H1 (cell line): Measurements from ENCODE around the gene FAHD1. TPM values are rescaled to one million over a fixed set of nuclear protein-coding genes. Genes with fewer than 3 reads are reported as not detected.

ENCODE experiments used
- CTCF ChIA-PET: fragments of 300-600 bp; sonication (Branson Sonifier 250); formaldehyde crosslinking; loops from one replicate; lab custom pipeline; 2021; ENCODE audit not compliant: partially characterized antibody; lab: Charles Lee
- POLR2A ChIA-PET: fragments of 300-600 bp; sonication (Branson Sonifier 250); formaldehyde crosslinking; loops from one replicate; lab custom pipeline; 2021; ENCODE audit warnings: inconsistent platforms; ENCODE audit not compliant: partially characterized antibody; lab: Charles Lee
- DNase-seq, 2 experiments: peaks; one replicate each; pipeline versions ENCODE4 v3.0.0 to v3.0.0-alpha.2; 2010 to 2022; ENCODE audit warnings: low spot score in 2 of 2, low read depth in 1 of 2, mixed read lengths in 1 of 2
- FAIRE-seq: peaks from 2 replicates; lab custom pipeline; 2011; peaks lifted over from hg19 to GRCh38; lab: Jason Lieb, UNC
- H2AFZ ChIP-seq: 2 replicates; pipeline ENCODE4 v1.8.1; 2012; ENCODE audit warnings: low read length, inconsistent platforms
- H2AK5ac ChIP-seq: 2 replicates; pipeline ENCODE4 v1.6.1; 2013; ENCODE audit warnings: low read depth, low read length
- H2BK120ac ChIP-seq: replicated peaks from 2 replicates; pipeline ENCODE3; 2013; ENCODE audit warnings: low read depth, low read length, inconsistent platforms
- H2BK12ac ChIP-seq: 2 replicates; pipeline ENCODE4 v1.6.1; 2013; ENCODE audit warnings: low read depth, low read length
- H2BK15ac ChIP-seq: 2 replicates; pipeline ENCODE4 v1.6.1; 2013; ENCODE audit warnings: low read length
- H2BK20ac ChIP-seq: 2 replicates; pipeline ENCODE4 v1.6.1; 2013; ENCODE audit warnings: low read length
- H2BK5ac ChIP-seq: 2 replicates; pipeline ENCODE4 v1.6.1; 2013; ENCODE audit warnings: low read depth, low read length
- H3K14ac ChIP-seq: 2 replicates; pipeline ENCODE4 v1.6.1; 2013; ENCODE audit warnings: inconsistent platforms; ENCODE audit not compliant: insufficient read length
- H3K18ac ChIP-seq: 2 replicates; pipeline ENCODE4 v1.6.1; 2013; ENCODE audit warnings: low read length; ENCODE audit errors: extremely low read depth
- H3K23ac ChIP-seq: 2 replicates; pipeline ENCODE4 v1.6.1; 2013; ENCODE audit warnings: inconsistent platforms; ENCODE audit not compliant: insufficient read length
- H3K23me2 ChIP-seq: 2 replicates; pipeline ENCODE4 v1.6.1; 2013; ENCODE audit warnings: low read depth, low read length
- H3K27ac ChIP-seq: 2 replicates; pipeline ENCODE4 v1.6.1; 2011; ENCODE audit warnings: low read depth, low read length, inconsistent platforms
- H3K27me3 ChIP-seq, 4 experiments: replicated peaks in 1 of 4; 1 replicate in 1 of 4; 2 replicates in 3 of 4; pipeline versions ENCODE4 v1.6.1 to v1.8.1; 2011 to 2013; ENCODE audit warnings: low read length in 3 of 4, mild to moderate bottlenecking in 3 of 4, inconsistent platforms in 2 of 4, mixed read lengths in 2 of 4, moderate library complexity in 1 of 4; ENCODE audit not compliant: control insufficient read depth in 3 of 4, insufficient read depth in 3 of 4; ENCODE audit errors: extremely low read depth in 1 of 4
- H3K36me3 ChIP-seq, 4 experiments: 2 replicates each; pipeline versions ENCODE4 v1.6.1 to v1.8.1; 2011 to 2013; ENCODE audit warnings: mild to moderate bottlenecking in 4 of 4, low read length in 3 of 4, moderate library complexity in 2 of 4, control low read depth in 1 of 4, inconsistent platforms in 1 of 4; ENCODE audit not compliant: insufficient read depth in 4 of 4, control insufficient read depth in 2 of 4
- H3K4ac ChIP-seq: replicated peaks from 2 replicates; pipeline ENCODE3; 2013; ENCODE audit warnings: low read length, low read depth, mixed read lengths, inconsistent platforms; ENCODE audit not compliant: insufficient read length
- H3K4me1 ChIP-seq, 4 experiments: replicated peaks in 1 of 4; 1 replicate in 1 of 4; 2 replicates in 3 of 4; pipeline versions ENCODE4 v1.6.1 to v1.8.1; 2011 to 2013; ENCODE audit warnings: low read length in 3 of 4, inconsistent platforms in 2 of 4, mixed read lengths in 1 of 4; ENCODE audit not compliant: insufficient read depth in 4 of 4, control insufficient read depth in 3 of 4
- H3K4me2 ChIP-seq, 2 experiments: 2 replicates each; pipeline versions ENCODE4 v1.6.1 to v1.8.1; 2011 to 2013; ENCODE audit warnings: low read depth in 2 of 2, low read length in 2 of 2, control low read depth in 1 of 2, inconsistent platforms in 1 of 2, mild to moderate bottlenecking in 1 of 2; ENCODE audit not compliant: insufficient read depth in 1 of 2
- H3K4me3 ChIP-seq, 4 experiments: fragments of 200-600, 300-600 bp in 1 of 4; sonication (generic), shearing (Covaris generic), sonication (Bioruptor Twin) in 1 of 4; 2 replicates each; pipeline versions ENCODE4 v1.5.1 to v1.8.1; 2011 to 2016; ENCODE audit warnings: low read length in 4 of 4, low read depth in 3 of 4, control low read depth in 2 of 4, inconsistent platforms in 2 of 4, mild to moderate bottlenecking in 2 of 4, mixed read lengths in 1 of 4, moderate library complexity in 1 of 4; ENCODE audit not compliant: insufficient read depth in 2 of 4; ENCODE audit errors: extremely low read depth in 1 of 4
- H3K56ac ChIP-seq: replicated peaks from 2 replicates; pipeline ENCODE3; 2013; ENCODE audit warnings: low read depth, mild to moderate bottlenecking, mixed read lengths, low read length, inconsistent platforms; ENCODE audit not compliant: insufficient read length
- H3K79me1 ChIP-seq: 2 replicates; pipeline ENCODE4 v1.6.1; 2013; ENCODE audit warnings: low read depth, low read length, control low read depth
- H3K79me2 ChIP-seq, 2 experiments: 2 replicates each; pipeline versions ENCODE4 v1.6.1 to v1.8.1; 2012 to 2013; ENCODE audit warnings: low read length in 2 of 2, mild to moderate bottlenecking in 2 of 2, inconsistent platforms in 1 of 2; ENCODE audit not compliant: insufficient read depth in 2 of 2, control insufficient read depth in 1 of 2
- H3K9ac ChIP-seq, 4 experiments: replicated peaks in 1 of 4; 1 replicate in 1 of 4; 2 replicates in 3 of 4; pipeline versions ENCODE4 v1.6.1 to v1.8.1; 2011 to 2013; ENCODE audit warnings: low read depth in 3 of 4, low read length in 3 of 4, control low read depth in 2 of 4, mild to moderate bottlenecking in 2 of 4, moderate library complexity in 2 of 4, inconsistent platforms in 1 of 4; ENCODE audit errors: extremely low read depth in 1 of 4
- H3K9me3 ChIP-seq, 2 experiments: 2 replicates each; pipeline versions ENCODE4 v1.6.1 to v1.8.1; 2012 to 2013; ENCODE audit warnings: mild to moderate bottlenecking in 2 of 2, moderate library complexity in 2 of 2, control low read depth in 1 of 2, inconsistent platforms in 1 of 2, low read depth in 1 of 2, low read length in 1 of 2, mixed read lengths in 1 of 2; ENCODE audit not compliant: insufficient read depth in 2 of 2
- H4K20me1 ChIP-seq, 2 experiments: replicated peaks in 1 of 2; 2 replicates each; pipeline versions ENCODE3 to v1.8.1; 2011 to 2013; ENCODE audit warnings: inconsistent platforms in 2 of 2, low read length in 2 of 2, mild to moderate bottlenecking in 1 of 2; ENCODE audit not compliant: insufficient read depth in 2 of 2, control insufficient read depth in 1 of 2
- H4K5ac ChIP-seq: 2 replicates; pipeline ENCODE4 v1.6.1; 2013; ENCODE audit warnings: low read length, low read depth, mixed read lengths, inconsistent platforms; ENCODE audit not compliant: insufficient read length
- H4K8ac ChIP-seq: 2 replicates; pipeline ENCODE4 v1.8.0; 2013; ENCODE audit warnings: mild to moderate bottlenecking, moderate library complexity, low read length, inconsistent platforms; ENCODE audit not compliant: insufficient read depth; ENCODE audit errors: extremely low read depth
- H4K91ac ChIP-seq: replicated peaks from 2 replicates; pipeline ENCODE3; 2013; ENCODE audit warnings: low read length, mixed read lengths, inconsistent platforms; ENCODE audit not compliant: insufficient read length
- ATF3 ChIP-seq: IDR thresholded peaks from 2 replicates; pipeline ENCODE4 v1.6.1; 2011; ENCODE audit warnings: low read depth, mild to moderate bottlenecking, low read length; ENCODE audit not compliant: insufficient read depth
- CBX5 ChIP-seq: fragments of 300-800, 300-1000 bp; sonication (generic); IDR thresholded peaks from 2 replicates; pipeline ENCODE4 v1.7.1; 2016; ENCODE audit warnings: antibody characterized with exemption, low read length, low read depth
- CEBPB ChIP-seq: IDR thresholded peaks from 2 replicates; pipeline ENCODE4 v1.6.1; 2012; ENCODE audit warnings: low read depth, low read length
- CTBP2 ChIP-seq: IDR thresholded peaks from 2 replicates; pipeline ENCODE4 v1.7.0; 2011; ENCODE audit warnings: borderline replicate concordance, mild to moderate bottlenecking, moderate library complexity, mixed read lengths, low read length; ENCODE audit not compliant: insufficient read depth, insufficient read length
- FOSL1 ChIP-seq: IDR thresholded peaks from 2 replicates; pipeline ENCODE4 v1.6.1; 2011; ENCODE audit warnings: mild to moderate bottlenecking, low read depth, low read length, moderate library complexity; ENCODE audit not compliant: insufficient read depth
- GTF2F1 ChIP-seq: IDR thresholded peaks from 2 replicates; pipeline ENCODE4 v1.6.1; 2012; ENCODE audit warnings: low read depth, low read length, improper control_type of control experiment, borderline replicate concordance
- KDM4A ChIP-seq: IDR thresholded peaks from one replicate; pipeline ENCODE4 v1.7.1; 2012; ENCODE audit warnings: low read depth, mild to moderate bottlenecking, moderate library complexity, low read length, inconsistent platforms; ENCODE audit not compliant: severe bottlenecking
- POLR2AphosphoS5 ChIP-seq: IDR thresholded peaks from 2 replicates; pipeline ENCODE4 v1.6.1; 2011; ENCODE audit warnings: low read depth, low read length
- RBBP5 ChIP-seq: IDR thresholded peaks from 2 replicates; pipeline ENCODE4 v1.7.1; 2012; ENCODE audit warnings: low read depth, mild to moderate bottlenecking, inconsistent platforms, low read length, moderate library complexity, borderline replicate concordance
- YY1 ChIP-seq: IDR thresholded peaks from 2 replicates; pipeline ENCODE4 v1.6.1; 2011; ENCODE audit warnings: low read depth, mild to moderate bottlenecking, low read length
- WGBS, 2 experiments: shearing (Covaris generic) in 1 of 2; methylation state at CpG; one replicate each; pipeline versions ENCODE4 v1.1.6 to v1.1.7; 2013 to 2015; ENCODE audit warnings: low lambda C conversion rate in 2 of 2, mixed read lengths in 2 of 2, inconsistent platforms in 1 of 2, low coverage in 1 of 2, missing lambda C conversion rate in 1 of 2; ENCODE audit not compliant: insufficient replicate concordance in 2 of 2, insufficient coverage in 1 of 2, insufficient read length in 1 of 2; ENCODE audit errors: extremely low coverage in 1 of 2, missing lambda C conversion rate in 1 of 2; 5-methylcytosine and 5-hydroxymethylcytosine counted together
- polyA plus RNA-seq, 7 experiments: library from polyadenylated mRNA; depleted of rRNA in 3 of 7; stranded (reverse) in 5 of 7; unstranded in 2 of 7; fragments of >200 nt in 5 of 7; fragments of 200-250 nt in 2 of 7; gene quantifications; 1 replicate in 5 of 7; 2 replicates in 1 of 7; 4 replicates in 1 of 7; pipeline versions ENCODE4 v1.2.1 to v1.2.3, GENCODE V29; 2011 to 2013; ENCODE audit warnings: missing spikeins in 2 of 7, mixed read lengths in 2 of 7
- total RNA-seq: library from RNA; stranded (reverse); fragmentation: NEBNext Ultra II Directional; extraction: Animal tissue kit (Norgen Biotek cat#: 25700); gene quantifications from 2 replicates; pipeline ENCODE4 v1.2.1, GENCODE V29; 2021

Gene FAHD1
- total and polyA plus RNA-seq, 2 of the 8 experiments (the other 6 are each of a cell fraction or from before 2014, with no cell fraction given), result 20.4 to 31.9 TPM

GRCh38 chr16:1782408-1783264 is 44.4 kb upstream of the FAHD1 start, which contains the start of the genes NUBP2 and SPSB3:
TSS of gene NUBP2 (plus strand) at chr16:1782960. CDS start at chr16:1783021, 61 bp downstream.
TSS of gene SPSB3 (minus strand) at chr16:1782571. CDS start at chr16:1781483, 1,088 bp downstream.
- Histone ChIP-seq H3K9me3 (no peaks in the 10 kb centered on the region), H4K5ac (peak within 1 kb of the TSS; percentile 5), H3K23ac (no peak within 1 kb of the TSS), H3K23me2 (peaks cover 3% of the 10 kb centered on the region; the same call in 1 of the 2 replicates), H2BK20ac (no peak within 1 kb of the TSS), H3K4me1 (peaks cover 0 to 7% (median 4%) of the 10 kb centered on the region in 4 experiments; a peak in 5 of 7 replicates), H3K18ac (no peak within 1 kb of the TSS; the same call in 1 of the 2 replicates), H2BK12ac (no peak within 1 kb of the TSS), H3K56ac (no peak within 1 kb of the TSS), H3K27ac (peak within 1 kb of the TSS; percentile 39; the same call in 1 of the 2 replicates), H3K9ac (peak within 1 kb of the TSS; percentile 62 to 90 (median 77)), H4K8ac (peak within 1 kb of the TSS; percentile 92; the same call in 1 of the 2 replicates), H3K4ac (no peak within 1 kb of the TSS), H3K4me3 (peak within 1 kb of the TSS; percentile 88 to 98 (median 92)), H3K79me2 (peaks cover 0 to 35% of the 10 kb centered on the region in 2 experiments; a peak in 3 of 4 replicates), H3K36me3 (peaks cover 0 to 14% (median under 1%) of the 10 kb centered on the region in 4 experiments; a peak in 4 of 8 replicates), H2AFZ (no peak within 1 kb of the TSS), H2BK15ac (no peak within 1 kb of the TSS), H3K27me3 (no peaks in the 10 kb centered on the region), H4K91ac (no peak within 1 kb of the TSS), H3K79me1 (peaks cover 19% of the 10 kb centered on the region), H2BK5ac (no peak within 1 kb of the TSS; the same call in 1 of the 2 replicates), H4K20me1 (peaks cover 20 to 38% of the 10 kb centered on the region in 2 experiments), H3K4me2 (peak within 1 kb of the TSS; percentile 81 to 92), H3K14ac (no peak within 1 kb of the TSS), H2BK120ac (no peak within 1 kb of the TSS), H2AK5ac (no peak within 1 kb of the TSS)
- ChIA-PET POLR2A (interaction anchor here (0.6 to 12.0 kb wide), 18 partner anchors 10 to 466 kb away, joined by 3 to 246 read pairs (median 4); partner anchors contain the start of genes EME2, FAHD1, HAGH and IGFALS), CTCF (interaction anchor here (0.6 to 2.4 kb wide), 10 partner anchors 8 to 198 kb away, joined by 3 to 14 read pairs (median 4); partner anchors contain the start of genes IGFALS and NME3)
- FAIRE-seq (peak; percentile 96), DNase-seq (peak; percentile 94 to 100)
- WGBS, 2 experiments, result 2% methylated on average over 59 of the region's 102 CpGs; no CpG with 5 or more reads in 1 of the 2 experiments
- TF ChIP-seq GTF2F1, result peak; percentile 18; the same call in 1 of the 2 replicates
- no peak for TF ChIP-seq YY1
- TF ChIP-seq FOSL1, result no peak
- TF ChIP-seq KDM4A, result peak; percentile 62
- TF ChIP-seq CBX5, result no peak
- TF ChIP-seq POLR2AphosphoS5, result peak; percentile 3
- no peak for TF ChIP-seq RBBP5
- TF ChIP-seq CTBP2, result peak; percentile 56
- TF ChIP-seq CEBPB, result no peak
- peak; percentile 18; the same call in 1 of the 2 replicates for TF ChIP-seq ATF3
